Hematopoietic multipotent progenitor cell treated with erythropoietin and hydrocortisone succinate and interleukin-3 and kit ligand, for 17 days (in vitro differentiated cells): ENCODE results near the gene TMEM243.

Experiments
- DNase-seq: peaks from one replicate; pipeline ENCODE4 v3.0.0-alpha.2; 2015; ENCODE audit warnings: low spot score

TMEM243 gene

GRCh38 chr7:87155788-87156187 is 63.7 kb downstream of the TMEM243 start:
- DNase-seq: no peak

DNA sequence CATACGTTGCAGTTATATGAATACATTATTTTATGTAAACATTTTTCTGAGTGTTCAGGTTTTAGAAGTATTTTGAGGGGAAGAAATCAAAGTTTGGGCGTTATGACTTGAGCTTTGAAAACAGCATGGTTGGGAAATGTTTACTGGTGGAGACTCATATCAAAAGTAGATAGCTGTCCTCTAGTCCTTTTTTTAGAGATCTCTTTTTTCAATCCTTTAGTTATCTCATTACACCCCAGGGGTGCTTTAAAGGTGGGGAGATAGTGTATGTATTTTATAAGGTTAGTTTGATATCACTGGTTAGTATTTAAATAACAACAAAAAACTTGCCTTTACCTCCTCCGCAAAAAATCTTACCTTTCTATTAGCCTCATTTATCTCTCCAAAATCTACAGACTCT is 65.0 kb downstream of the TMEM243 start:
- no peak for DNase-seq

GRCh38 chr7:87154166-87154565 is 65.4 kb downstream of the TMEM243 start:
- DNase-seq: no peak

DNA sequence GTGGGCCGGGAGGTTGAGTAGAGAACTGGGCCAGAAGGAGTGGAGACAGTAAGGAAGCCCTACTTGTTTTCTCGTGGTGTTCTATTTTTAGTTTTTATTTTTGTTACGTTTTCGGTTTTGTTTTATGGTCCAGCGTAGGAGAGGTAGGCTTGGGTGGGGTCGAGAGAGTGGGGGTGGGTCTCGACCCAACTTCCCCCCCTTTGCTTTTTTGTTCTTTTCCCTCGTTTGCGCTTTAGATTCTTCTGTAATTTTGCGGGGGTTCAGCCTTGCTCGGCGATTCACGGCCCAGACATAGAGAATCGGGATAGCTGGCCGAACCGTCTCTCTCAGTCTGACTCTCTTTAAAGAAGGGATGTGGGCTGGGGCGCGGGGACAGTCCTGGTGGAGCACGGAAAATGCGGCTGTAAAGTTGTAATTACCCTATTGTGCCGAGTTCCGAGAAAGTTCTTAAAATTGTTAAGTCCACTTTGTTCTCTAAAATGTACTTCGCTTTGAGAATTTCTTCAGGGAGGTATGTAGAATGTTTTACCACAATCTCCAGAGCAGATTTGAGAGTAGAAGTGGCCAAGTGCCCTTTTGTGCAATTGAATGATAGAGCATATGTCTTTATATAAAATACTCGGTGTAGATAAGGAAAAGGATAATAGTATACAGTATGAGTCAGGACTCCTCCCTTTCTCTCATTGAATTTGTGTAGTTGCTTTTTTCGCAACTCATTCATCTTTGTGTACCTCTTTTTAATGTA is 66.5 kb downstream of the TMEM243 start:
- DNase-seq: peak; percentile 49

DNA sequence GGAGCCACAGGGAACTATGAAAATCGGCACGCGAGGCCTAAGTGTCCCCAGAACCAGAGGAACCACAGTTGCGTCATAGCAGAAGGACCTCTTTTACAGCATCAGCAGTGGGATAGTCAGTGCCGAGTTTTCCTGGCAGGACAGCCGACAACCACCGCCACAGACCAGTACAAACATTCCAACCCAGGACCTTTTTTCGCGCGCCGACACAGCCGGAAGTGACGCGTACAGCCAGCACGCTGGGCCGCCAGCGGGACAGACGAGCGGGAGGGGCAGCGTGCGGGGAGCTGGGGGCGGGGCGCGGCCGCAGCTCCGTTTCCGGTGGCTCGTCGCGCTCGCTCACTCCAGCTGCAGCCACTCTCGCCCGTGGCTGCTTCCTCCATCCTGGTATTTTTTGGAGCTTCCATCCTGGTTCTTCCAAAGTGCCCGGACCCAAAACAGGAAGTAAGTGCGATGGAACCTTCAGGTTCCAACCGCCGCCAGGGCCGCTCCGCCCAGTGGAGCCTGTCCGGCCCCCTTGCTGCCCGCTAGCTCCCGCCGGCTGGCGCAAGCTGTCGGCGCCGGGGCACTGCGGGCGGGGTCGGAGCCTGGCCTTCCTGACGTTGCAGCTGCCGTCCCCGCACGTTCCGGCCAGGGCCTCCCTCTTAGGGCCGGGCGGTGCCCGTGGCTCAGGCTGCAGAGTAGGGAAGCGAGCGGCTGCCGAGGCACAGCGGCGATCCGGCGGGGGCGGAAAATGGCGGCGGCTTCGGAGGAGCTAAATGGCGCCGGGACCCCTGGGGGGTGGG is 67.2 kb downstream of the TMEM243 start, which contains the start of gene DMTF1:
Gene DMTF1, plus strand, starts transcription at position 342 of the 785 bp plus-strand sequence. CDS start 12,489 bp downstream, outside the sequence.
- DNase-seq: peak; percentile 88

- no peak for DNase-seq
Measured at GRCh38 chr7:87151729-87152111, 67.8 kb downstream of the TMEM243 start.

- no peak for DNase-seq
Measured at GRCh38 chr7:87151002-87151728, 68.4 kb downstream of the TMEM243 start.

- DNase-seq: no peak
Measured at GRCh38 chr7:87148332-87148955, 71.1 kb downstream of the TMEM243 start.

GRCh38 chr7:87147500-87147899 is 72.0 kb downstream of the TMEM243 start:
- DNase-seq: no peak

GRCh38 chr7:87146740-87147386 is 72.7 kb downstream of the TMEM243 start:
- no peak for DNase-seq
